Ovary (tissue), 9 donors: Measurements from ENCODE around the gene FAM161A. TPM values are rescaled to one million over a fixed set of nuclear protein-coding genes. Genes with fewer than 3 reads are reported as not detected.
"Not testable (repeated sequence)": the region's sequence is repeated elsewhere in the genome, so short reads cannot be mapped to it uniquely, and the experiment has no call there.

Experiments used
- DNase-seq, 5 donors: peaks; one replicate each; pipeline ENCODE4 v3.0.0-alpha.2; 2019 to 2020
- H3K27ac ChIP-seq, 2 donors: fragments of 200-600 bp; one replicate each; pipeline versions ENCODE4 v1.5.1 to v1.8.0; 2019 to 2022
- H3K27me3 ChIP-seq: fragments of 200-600 bp; one replicate; pipeline ENCODE4 v1.8.0; 2022
- H3K36me3 ChIP-seq: fragments of 200-600 bp; sonication (generic); one replicate; pipeline ENCODE4 v1.5.1; 2019
- H3K4me1 ChIP-seq: one replicate; pipeline ENCODE4 v1.8.1; 2013; ENCODE audit warnings: mild to moderate bottlenecking, moderate library complexity; ENCODE audit not compliant: insufficient read depth
- H3K4me3 ChIP-seq: fragments of 200-600 bp; sonication (generic); one replicate; pipeline ENCODE4 v1.5.1; 2017
- H3K9me3 ChIP-seq, 2 donors: fragments of 200-600 bp in 1 of 2; sonication (generic) in 1 of 2; one replicate each; pipeline versions ENCODE4 v1.5.1 to v1.8.1; 2013 to 2019; ENCODE audit warnings: mild to moderate bottlenecking in 1 of 2, moderate library complexity in 1 of 2
- EP300 ChIP-seq: sonication (generic); formaldehyde crosslinking; IDR thresholded peaks from one replicate; pipeline ENCODE4 v1.6.1; 2017; ENCODE audit warnings: antibody characterized with exemption
- POLR2A ChIP-seq: fragments of 450-650 bp; IDR thresholded peaks from one replicate; pipeline ENCODE4 v1.6.1; 2017; ENCODE audit warnings: antibody characterized with exemption, mild to moderate bottlenecking, moderate library complexity
- WGBS, 3 donors: extraction: QIAGEN DNeasy Blood & Tissue Kit in 1 of 3; methylation state at CpG; one replicate each; pipeline versions ENCODE4 v1.1.5 to v1.1.7; 2013 to 2017; 5-methylcytosine and 5-hydroxymethylcytosine counted together
- intact Hi-C, 4 donors: fragments of 100-400 bp; cut with DNase I; formaldehyde crosslinking; loops; one replicate each; pipeline versions ENCODE4 v1.11.0 to v1.15.1; 2022 to 2023
- polyA plus RNA-seq, 2 donors: library from polyadenylated mRNA; stranded (reverse); fragments of 200-250 nt in 1 of 2; fragments of 350-450 nt in 1 of 2; fragmentation: Illumina TruSeq in 1 of 2; extraction: RNeasy Lipid Tissue Mini Kit (QIAGEN cat#74804) in 1 of 2; gene quantifications; one replicate each; pipeline ENCODE4 v1.2.3, GENCODE V29; 2013 to 2014
- total RNA-seq, 7 donors: library from RNA; depleted of rRNA in 2 of 7; stranded (reverse); fragments of >200 nt in 2 of 7; fragmentation: NEBNext Ultra II Directional in 3 of 7; extraction: Animal tissue kit (Norgen Biotek cat#: 25700) in 3 of 7; gene quantifications; one replicate each; pipeline versions ENCODE4 v1.1.0 to v1.2.4, GENCODE V29; 2016 to 2023
- TF ChIP-seq, protein P1 (sequence below), 3 donors: fragments of 450-650 bp in 2 of 3; fragments of 200-600 bp in 1 of 3; IDR thresholded peaks; one replicate each; pipeline versions ENCODE4 v1.5.1 to v1.8.0; 2016 to 2022; ENCODE audit warnings: antibody characterized with exemption in 3 of 3, mild to moderate bottlenecking in 1 of 3
- donor health status: DM: no; HTN: no; CAD: no; lungs with moderate emphysema.
- donor health status: DM: no; HTN: no; CAD: no.
- donor health status: Bipolar disorder and iron deficiency.
- donor health status: DM: yes; HTN: yes; CAD: no.
- donor health status: DM: no; HTN: no; CAD: no.
- donor health status: DM: yes; HTN: yes; CAD: no.

FAM161A gene
- total and polyA plus RNA-seq, 9 donors: 4.9 to 9.4 (median 6.7) TPM

DNA sequence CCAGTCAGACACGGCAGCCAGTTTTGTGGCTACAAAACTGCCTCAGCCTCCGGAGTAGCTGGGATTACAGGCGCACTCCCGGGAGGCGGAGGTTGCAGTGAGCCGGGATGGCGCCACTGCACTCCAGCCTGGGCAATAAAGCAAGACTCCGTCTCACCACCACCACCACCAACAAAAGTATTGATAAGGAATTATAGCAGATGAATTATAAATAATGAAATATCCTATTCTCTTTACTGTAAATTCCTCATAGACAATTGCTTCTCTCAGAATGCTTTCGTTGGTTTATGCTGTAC, 1.4 kb upstream of the FAM161A start:
- no peaks in the 10 kb centered on the region for H3K4me1 ChIP-seq
- peak overlapping the region in 1 of 2 donors; percentile 89 for H3K27ac ChIP-seq
- no peak for TF ChIP-seq EP300
- TF ChIP-seq POLR2A: no peak
- TF ChIP-seq, protein P1, sequence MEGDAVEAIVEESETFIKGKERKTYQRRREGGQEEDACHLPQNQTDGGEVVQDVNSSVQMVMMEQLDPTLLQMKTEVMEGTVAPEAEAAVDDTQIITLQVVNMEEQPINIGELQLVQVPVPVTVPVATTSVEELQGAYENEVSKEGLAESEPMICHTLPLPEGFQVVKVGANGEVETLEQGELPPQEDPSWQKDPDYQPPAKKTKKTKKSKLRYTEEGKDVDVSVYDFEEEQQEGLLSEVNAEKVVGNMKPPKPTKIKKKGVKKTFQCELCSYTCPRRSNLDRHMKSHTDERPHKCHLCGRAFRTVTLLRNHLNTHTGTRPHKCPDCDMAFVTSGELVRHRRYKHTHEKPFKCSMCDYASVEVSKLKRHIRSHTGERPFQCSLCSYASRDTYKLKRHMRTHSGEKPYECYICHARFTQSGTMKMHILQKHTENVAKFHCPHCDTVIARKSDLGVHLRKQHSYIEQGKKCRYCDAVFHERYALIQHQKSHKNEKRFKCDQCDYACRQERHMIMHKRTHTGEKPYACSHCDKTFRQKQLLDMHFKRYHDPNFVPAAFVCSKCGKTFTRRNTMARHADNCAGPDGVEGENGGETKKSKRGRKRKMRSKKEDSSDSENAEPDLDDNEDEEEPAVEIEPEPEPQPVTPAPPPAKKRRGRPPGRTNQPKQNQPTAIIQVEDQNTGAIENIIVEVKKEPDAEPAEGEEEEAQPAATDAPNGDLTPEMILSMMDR (IDR thresholded peaks at IDR 0.05): no peak
- peak in 3 of 5 donors; percentile 12 to 48 (median 39) for DNase-seq
- H3K4me3 ChIP-seq: peak overlapping the region; percentile 82
- H3K36me3 ChIP-seq: no peaks in the 10 kb centered on the region
- WGBS, 3 donors: 20 to 23% (median 21%) methylated on average over 9 of the region's 9 CpGs
- intact Hi-C loops: no loop called here
- no peaks in the 10 kb centered on the region for H3K27me3 ChIP-seq
- no peaks in the 10 kb centered on the region for H3K9me3 ChIP-seq

DNA sequence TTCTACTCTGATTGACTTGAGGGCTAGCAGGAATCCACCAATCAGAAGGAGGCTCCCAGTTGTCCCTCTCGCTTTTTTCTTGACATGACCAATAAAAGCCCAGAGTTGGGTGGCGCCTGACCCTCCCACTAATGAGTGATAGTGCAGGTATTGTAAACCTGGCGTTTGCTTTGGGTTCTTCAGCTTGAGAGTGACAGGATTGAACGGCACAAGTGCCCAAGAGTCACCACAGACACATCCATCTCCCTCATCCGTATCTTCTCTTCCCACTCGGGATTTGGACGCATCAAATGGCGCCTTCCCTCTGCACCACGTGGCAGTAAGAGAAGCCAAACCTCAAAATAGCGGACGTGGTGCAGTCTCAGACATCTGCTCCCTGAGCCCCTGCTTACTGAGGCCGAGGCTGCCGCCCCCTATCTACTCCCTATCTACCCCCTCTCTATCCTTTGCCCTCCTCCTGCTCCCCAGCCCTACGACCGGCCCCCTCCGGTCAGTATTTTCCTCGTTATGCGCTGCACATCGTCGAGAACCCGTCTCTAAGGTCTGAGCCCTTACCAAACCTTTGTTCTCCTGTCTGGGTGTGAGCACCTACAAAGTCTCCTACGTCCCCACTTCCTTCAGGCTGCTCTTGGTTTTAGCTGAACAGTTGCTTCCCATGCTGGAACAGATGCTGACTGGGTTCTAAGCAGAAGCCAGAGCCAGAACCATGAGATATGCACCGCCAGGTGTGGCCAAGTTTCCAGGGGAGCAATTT, 881 bp upstream of the FAM161A start:
- intact Hi-C loops: no loop called here
- Histone ChIP-seq H3K4me1 (no peaks in the 10 kb centered on the region), H3K4me3 (peak overlapping the region; percentile 82), H3K36me3 (no peaks in the 10 kb centered on the region), H3K9me3 (no peaks in the 10 kb centered on the region), H3K27me3 (no peaks in the 10 kb centered on the region), H3K27ac (peak overlapping the region; percentile 69 to 89)
- peak in 3 of 5 donors; percentile 85 to 91 (median 86) for DNase-seq
- WGBS, 3 donors: 0 to 1% (median 1%) methylated on average over 23 of the region's 23 CpGs
- TF ChIP-seq EP300: no peak
- TF ChIP-seq POLR2A: no peak
- TF ChIP-seq, protein P1 (IDR thresholded peaks at IDR 0.05): no peak

DNA sequence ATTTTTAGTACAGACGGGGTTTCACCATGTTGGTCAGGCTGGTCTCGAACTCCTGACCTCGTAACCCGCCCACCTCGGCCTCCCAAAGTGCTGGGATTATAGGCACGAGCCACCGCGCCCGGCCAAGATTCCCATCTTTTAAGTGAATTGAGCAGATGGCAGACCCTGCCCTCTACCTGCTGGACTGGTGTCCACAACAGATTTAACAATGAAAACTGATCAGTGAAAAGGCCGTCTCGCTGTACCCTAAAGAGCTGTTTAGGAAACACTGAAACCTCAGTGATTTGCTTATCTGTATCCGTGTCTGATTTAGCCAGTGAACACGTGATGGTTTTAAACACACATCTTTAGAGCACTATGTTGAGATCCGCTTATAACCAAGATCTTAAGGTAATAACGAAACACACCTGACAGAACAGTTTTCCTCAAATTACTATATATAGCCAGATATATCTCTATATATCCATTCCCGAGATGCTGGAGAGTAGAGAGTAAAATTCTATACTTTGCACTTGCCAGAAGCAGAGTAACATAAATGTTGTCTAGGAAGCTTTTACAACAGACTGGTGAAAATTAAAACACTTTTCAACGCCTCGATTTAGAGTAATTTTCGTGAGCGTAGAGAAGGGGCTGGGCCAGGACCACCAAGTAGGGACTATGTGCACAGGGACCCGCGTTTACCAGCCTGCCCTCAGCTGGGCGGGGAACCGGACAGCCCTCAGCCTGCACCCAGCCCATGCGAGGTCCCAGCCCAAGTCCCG, 594 bp downstream of the FAM161A start:
- H3K27ac ChIP-seq: peak overlapping the region; percentile 69 to 89
- no peaks in the 10 kb centered on the region for H3K36me3 ChIP-seq
- H3K4me1 ChIP-seq: no peaks in the 10 kb centered on the region
- no peaks in the 10 kb centered on the region for H3K27me3 ChIP-seq
- no peak for TF ChIP-seq POLR2A
- TF ChIP-seq EP300: no peak
- TF ChIP-seq, protein P1 (IDR thresholded peaks at IDR 0.05): no peak
- H3K9me3 ChIP-seq: no peaks in the 10 kb centered on the region
- intact Hi-C loops: no loop called here
- peak overlapping the region; percentile 82 for H3K4me3 ChIP-seq
- WGBS, 3 donors: 7 to 15% (median 13%) methylated on average over 26 of the region's 26 CpGs
- DNase-seq: peak in 4 of 5 donors; percentile 23 to 45 (median 34)

DNA sequence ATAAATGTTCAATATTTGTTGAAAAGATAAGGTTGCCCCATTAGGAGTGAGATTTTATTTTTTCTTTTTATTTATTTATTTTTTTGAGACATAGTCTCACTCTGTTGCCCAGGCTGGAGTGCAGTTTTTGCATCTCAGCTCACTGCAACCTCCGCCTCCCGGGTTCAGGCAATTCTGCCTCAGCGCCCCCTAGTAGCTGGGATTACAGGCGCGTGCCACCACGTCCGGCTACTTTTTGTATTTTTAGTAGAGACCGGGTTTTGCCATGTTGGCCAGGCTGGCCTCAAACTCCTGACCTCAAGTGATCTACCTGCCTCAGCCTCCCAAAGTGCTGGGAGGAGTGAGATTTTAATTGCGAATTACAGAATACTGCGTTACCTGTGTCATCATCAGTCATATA, 2.6 kb downstream of the FAM161A start:
- H3K4me1 ChIP-seq, intact Hi-C loops: not testable (repeated sequence)
- WGBS, 3 donors: 94 to 97% (median 95%) methylated on average over 10 of the region's 10 CpGs

DNA sequence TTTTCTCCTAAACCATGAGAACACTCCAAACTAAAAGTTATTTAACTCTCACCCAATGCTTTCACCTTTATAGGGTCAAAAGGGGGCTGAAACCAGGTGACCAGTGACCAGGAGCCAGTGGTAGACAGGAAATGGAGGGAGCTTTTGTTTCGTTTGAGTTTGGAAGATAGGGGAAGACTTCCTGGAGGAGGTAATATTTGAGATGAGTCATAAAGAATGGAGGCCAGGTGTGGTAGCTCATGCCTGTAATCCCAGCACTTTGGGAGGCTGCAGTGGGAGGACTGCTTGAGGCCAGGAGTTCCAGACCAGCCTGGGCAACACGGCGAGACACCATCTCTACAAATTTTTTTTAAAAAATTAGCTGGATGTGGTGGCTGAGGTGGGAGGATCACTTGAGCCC, 8.5 kb downstream of the FAM161A start:
- Histone ChIP-seq H3K36me3 (no peaks in the 10 kb centered on the region), H3K9me3 (no peaks in the 10 kb centered on the region), H3K4me3 (no peak overlapping the region), H3K27me3 (no peaks in the 10 kb centered on the region), H3K27ac (no peak overlapping the region), H3K4me1 (no peaks in the 10 kb centered on the region)
- no peak for DNase-seq
- intact Hi-C loops: no loop called here
- TF ChIP-seq POLR2A (no peak), EP300 (no peak)
- TF ChIP-seq, protein P1 (IDR thresholded peaks at IDR 0.05): no peak
- 87 to 89% (median 88%) methylated on average over 3 of the region's 3 CpGs for WGBS, 3 donors

More for the DNA sequence above, 2.6 kb downstream of the FAM161A start:
- DNase-seq, H3K9me3 ChIP-seq, H3K36me3 ChIP-seq, H3K27ac ChIP-seq, H3K27me3 ChIP-seq, H3K4me3 ChIP-seq: not testable (repeated sequence)
